H1 (cell line): ENCODE results near the gene CCDC159. TPM values are rescaled to one million over a fixed set of nuclear protein-coding genes. Genes with fewer than 3 reads are reported as not detected.

ENCODE experiments used
- CTCF ChIA-PET: fragments of 300-600 bp; sonication (Branson Sonifier 250); formaldehyde crosslinking; loops from one replicate; lab custom pipeline; 2021; ENCODE audit not compliant: partially characterized antibody; lab: Charles Lee
- POLR2A ChIA-PET: fragments of 300-600 bp; sonication (Branson Sonifier 250); formaldehyde crosslinking; loops from one replicate; lab custom pipeline; 2021; ENCODE audit warnings: inconsistent platforms; ENCODE audit not compliant: partially characterized antibody; lab: Charles Lee
- DNase-seq, 2 experiments: peaks; one replicate each; pipeline versions ENCODE4 v3.0.0 to v3.0.0-alpha.2; 2010 to 2022; ENCODE audit warnings: low spot score in 2 of 2, low read depth in 1 of 2, mixed read lengths in 1 of 2
- FAIRE-seq: peaks from 2 replicates; lab custom pipeline; 2011; peaks lifted over from hg19 to GRCh38; lab: Jason Lieb, UNC
- H2AFZ ChIP-seq: 2 replicates; pipeline ENCODE4 v1.8.1; 2012; ENCODE audit warnings: low read length, inconsistent platforms
- H2AK5ac ChIP-seq: 2 replicates; pipeline ENCODE4 v1.6.1; 2013; ENCODE audit warnings: low read depth, low read length
- H2BK120ac ChIP-seq: replicated peaks from 2 replicates; pipeline ENCODE3; 2013; ENCODE audit warnings: low read depth, low read length, inconsistent platforms
- H2BK12ac ChIP-seq: 2 replicates; pipeline ENCODE4 v1.6.1; 2013; ENCODE audit warnings: low read depth, low read length
- H2BK15ac ChIP-seq: 2 replicates; pipeline ENCODE4 v1.6.1; 2013; ENCODE audit warnings: low read length
- H2BK20ac ChIP-seq: 2 replicates; pipeline ENCODE4 v1.6.1; 2013; ENCODE audit warnings: low read length
- H2BK5ac ChIP-seq: 2 replicates; pipeline ENCODE4 v1.6.1; 2013; ENCODE audit warnings: low read depth, low read length
- H3K14ac ChIP-seq: 2 replicates; pipeline ENCODE4 v1.6.1; 2013; ENCODE audit warnings: inconsistent platforms; ENCODE audit not compliant: insufficient read length
- H3K18ac ChIP-seq: 2 replicates; pipeline ENCODE4 v1.6.1; 2013; ENCODE audit warnings: low read length; ENCODE audit errors: extremely low read depth
- H3K23ac ChIP-seq: 2 replicates; pipeline ENCODE4 v1.6.1; 2013; ENCODE audit warnings: inconsistent platforms; ENCODE audit not compliant: insufficient read length
- H3K23me2 ChIP-seq: 2 replicates; pipeline ENCODE4 v1.6.1; 2013; ENCODE audit warnings: low read depth, low read length
- H3K27ac ChIP-seq: 2 replicates; pipeline ENCODE4 v1.6.1; 2011; ENCODE audit warnings: low read depth, low read length, inconsistent platforms
- H3K27me3 ChIP-seq, 4 experiments: replicated peaks in 1 of 4; 1 replicate in 1 of 4; 2 replicates in 3 of 4; pipeline versions ENCODE4 v1.6.1 to v1.8.1; 2011 to 2013; ENCODE audit warnings: low read length in 3 of 4, mild to moderate bottlenecking in 3 of 4, inconsistent platforms in 2 of 4, mixed read lengths in 2 of 4, moderate library complexity in 1 of 4; ENCODE audit not compliant: control insufficient read depth in 3 of 4, insufficient read depth in 3 of 4; ENCODE audit errors: extremely low read depth in 1 of 4
- H3K36me3 ChIP-seq, 4 experiments: 2 replicates each; pipeline versions ENCODE4 v1.6.1 to v1.8.1; 2011 to 2013; ENCODE audit warnings: mild to moderate bottlenecking in 4 of 4, low read length in 3 of 4, moderate library complexity in 2 of 4, control low read depth in 1 of 4, inconsistent platforms in 1 of 4; ENCODE audit not compliant: insufficient read depth in 4 of 4, control insufficient read depth in 2 of 4
- H3K4ac ChIP-seq: replicated peaks from 2 replicates; pipeline ENCODE3; 2013; ENCODE audit warnings: low read length, low read depth, mixed read lengths, inconsistent platforms; ENCODE audit not compliant: insufficient read length
- H3K4me1 ChIP-seq, 4 experiments: replicated peaks in 1 of 4; 1 replicate in 1 of 4; 2 replicates in 3 of 4; pipeline versions ENCODE4 v1.6.1 to v1.8.1; 2011 to 2013; ENCODE audit warnings: low read length in 3 of 4, inconsistent platforms in 2 of 4, mixed read lengths in 1 of 4; ENCODE audit not compliant: insufficient read depth in 4 of 4, control insufficient read depth in 3 of 4
- H3K4me2 ChIP-seq, 2 experiments: 2 replicates each; pipeline versions ENCODE4 v1.6.1 to v1.8.1; 2011 to 2013; ENCODE audit warnings: low read depth in 2 of 2, low read length in 2 of 2, control low read depth in 1 of 2, inconsistent platforms in 1 of 2, mild to moderate bottlenecking in 1 of 2; ENCODE audit not compliant: insufficient read depth in 1 of 2
- H3K4me3 ChIP-seq, 4 experiments: fragments of 200-600, 300-600 bp in 1 of 4; sonication (generic), shearing (Covaris generic), sonication (Bioruptor Twin) in 1 of 4; 2 replicates each; pipeline versions ENCODE4 v1.5.1 to v1.8.1; 2011 to 2016; ENCODE audit warnings: low read length in 4 of 4, low read depth in 3 of 4, control low read depth in 2 of 4, inconsistent platforms in 2 of 4, mild to moderate bottlenecking in 2 of 4, mixed read lengths in 1 of 4, moderate library complexity in 1 of 4; ENCODE audit not compliant: insufficient read depth in 2 of 4; ENCODE audit errors: extremely low read depth in 1 of 4
- H3K56ac ChIP-seq: replicated peaks from 2 replicates; pipeline ENCODE3; 2013; ENCODE audit warnings: low read depth, mild to moderate bottlenecking, mixed read lengths, low read length, inconsistent platforms; ENCODE audit not compliant: insufficient read length
- H3K79me1 ChIP-seq: 2 replicates; pipeline ENCODE4 v1.6.1; 2013; ENCODE audit warnings: low read depth, low read length, control low read depth
- H3K79me2 ChIP-seq, 2 experiments: 2 replicates each; pipeline versions ENCODE4 v1.6.1 to v1.8.1; 2012 to 2013; ENCODE audit warnings: low read length in 2 of 2, mild to moderate bottlenecking in 2 of 2, inconsistent platforms in 1 of 2; ENCODE audit not compliant: insufficient read depth in 2 of 2, control insufficient read depth in 1 of 2
- H3K9ac ChIP-seq, 4 experiments: replicated peaks in 1 of 4; 1 replicate in 1 of 4; 2 replicates in 3 of 4; pipeline versions ENCODE4 v1.6.1 to v1.8.1; 2011 to 2013; ENCODE audit warnings: low read depth in 3 of 4, low read length in 3 of 4, control low read depth in 2 of 4, mild to moderate bottlenecking in 2 of 4, moderate library complexity in 2 of 4, inconsistent platforms in 1 of 4; ENCODE audit errors: extremely low read depth in 1 of 4
- H3K9me3 ChIP-seq, 2 experiments: 2 replicates each; pipeline versions ENCODE4 v1.6.1 to v1.8.1; 2012 to 2013; ENCODE audit warnings: mild to moderate bottlenecking in 2 of 2, moderate library complexity in 2 of 2, control low read depth in 1 of 2, inconsistent platforms in 1 of 2, low read depth in 1 of 2, low read length in 1 of 2, mixed read lengths in 1 of 2; ENCODE audit not compliant: insufficient read depth in 2 of 2
- H4K20me1 ChIP-seq, 2 experiments: replicated peaks in 1 of 2; 2 replicates each; pipeline versions ENCODE3 to v1.8.1; 2011 to 2013; ENCODE audit warnings: inconsistent platforms in 2 of 2, low read length in 2 of 2, mild to moderate bottlenecking in 1 of 2; ENCODE audit not compliant: insufficient read depth in 2 of 2, control insufficient read depth in 1 of 2
- H4K5ac ChIP-seq: 2 replicates; pipeline ENCODE4 v1.6.1; 2013; ENCODE audit warnings: low read length, low read depth, mixed read lengths, inconsistent platforms; ENCODE audit not compliant: insufficient read length
- H4K8ac ChIP-seq: 2 replicates; pipeline ENCODE4 v1.8.0; 2013; ENCODE audit warnings: mild to moderate bottlenecking, moderate library complexity, low read length, inconsistent platforms; ENCODE audit not compliant: insufficient read depth; ENCODE audit errors: extremely low read depth
- H4K91ac ChIP-seq: replicated peaks from 2 replicates; pipeline ENCODE3; 2013; ENCODE audit warnings: low read length, mixed read lengths, inconsistent platforms; ENCODE audit not compliant: insufficient read length
- BACH1 ChIP-seq: IDR thresholded peaks from 2 replicates; pipeline ENCODE4 v1.6.1; 2012; ENCODE audit warnings: low read length, improper control_type of control experiment
- CBX8 ChIP-seq: fragments of 300-800, 300-1000 bp; sonication (generic); IDR thresholded peaks from 2 replicates; pipeline ENCODE4 v1.7.1; 2016; ENCODE audit warnings: low read depth, low read length, borderline replicate concordance
- CTCF ChIP-seq, 3 experiments: IDR thresholded peaks; 1 replicate in 2 of 3; 2 replicates in 1 of 3; pipeline versions ENCODE4 v1.5.1 to v1.6.1; 2011; ENCODE audit warnings: low read length in 3 of 3, mild to moderate bottlenecking in 3 of 3, inconsistent platforms in 2 of 3, low read depth in 1 of 3, moderate library complexity in 1 of 3; ENCODE audit not compliant: insufficient read depth in 1 of 3; ENCODE audit errors: control extremely low read depth in 1 of 3
- E2F6 ChIP-seq: IDR thresholded peaks from 2 replicates; pipeline ENCODE4 v1.6.1; 2012; ENCODE audit warnings: inconsistent platforms
- GABPA ChIP-seq: IDR thresholded peaks from 2 replicates; pipeline ENCODE4 v1.6.1; 2011; ENCODE audit warnings: mild to moderate bottlenecking, low read length, moderate library complexity, borderline replicate concordance; ENCODE audit not compliant: insufficient read depth
- NANOG ChIP-seq: IDR thresholded peaks from 2 replicates; pipeline ENCODE4 v1.6.1; 2011; ENCODE audit warnings: low read length, low read depth, mild to moderate bottlenecking, inconsistent platforms; ENCODE audit not compliant: insufficient read depth, poor library complexity, severe bottlenecking
- RNF2 ChIP-seq: fragments of 200-900, 300-1000 bp; sonication (generic); IDR thresholded peaks from 2 replicates; pipeline ENCODE4 v1.7.1; 2016; ENCODE audit warnings: borderline replicate concordance, low read depth, mild to moderate bottlenecking, antibody characterized with exemption, low read length; ENCODE audit not compliant: poor library complexity, severe bottlenecking; ENCODE audit errors: missing control alignments
- TEAD4 ChIP-seq: IDR thresholded peaks from 2 replicates; pipeline ENCODE4 v1.6.1; 2012; ENCODE audit warnings: low read depth, low read length, inconsistent platforms, mixed read lengths
- WGBS, 2 experiments: shearing (Covaris generic) in 1 of 2; methylation state at CpG; one replicate each; pipeline versions ENCODE4 v1.1.6 to v1.1.7; 2013 to 2015; ENCODE audit warnings: low lambda C conversion rate in 2 of 2, mixed read lengths in 2 of 2, inconsistent platforms in 1 of 2, low coverage in 1 of 2, missing lambda C conversion rate in 1 of 2; ENCODE audit not compliant: insufficient replicate concordance in 2 of 2, insufficient coverage in 1 of 2, insufficient read length in 1 of 2; ENCODE audit errors: extremely low coverage in 1 of 2, missing lambda C conversion rate in 1 of 2; 5-methylcytosine and 5-hydroxymethylcytosine counted together
- polyA plus RNA-seq, 7 experiments: library from polyadenylated mRNA; depleted of rRNA in 3 of 7; stranded (reverse) in 5 of 7; unstranded in 2 of 7; fragments of >200 nt in 5 of 7; fragments of 200-250 nt in 2 of 7; gene quantifications; 1 replicate in 5 of 7; 2 replicates in 1 of 7; 4 replicates in 1 of 7; pipeline versions ENCODE4 v1.2.1 to v1.2.3, GENCODE V29; 2011 to 2013; ENCODE audit warnings: missing spikeins in 2 of 7, mixed read lengths in 2 of 7
- total RNA-seq: library from RNA; stranded (reverse); fragmentation: NEBNext Ultra II Directional; extraction: Animal tissue kit (Norgen Biotek cat#: 25700); gene quantifications from 2 replicates; pipeline ENCODE4 v1.2.1, GENCODE V29; 2021

The CCDC159 gene
- total and polyA plus RNA-seq, 2 of the 8 experiments (the other 6 are each of a cell fraction or from before 2014, with no cell fraction given): 4.0 to 5.4 TPM

- FAIRE-seq: no peak
- Histone ChIP-seq H4K5ac (no peak overlapping the region), H3K9me3 (no peaks in the 10 kb centered on the region), H3K23ac (no peak overlapping the region), H3K4ac (no peak overlapping the region), H2BK20ac (no peak overlapping the region), H3K18ac (no peak overlapping the region), H2BK12ac (no peak overlapping the region), H4K20me1 (no peaks in the 10 kb centered on the region), H3K4me1 (peaks cover 0 to 5% (median 0%) of the 10 kb centered on the region in 4 experiments; a peak in 3 of 7 replicates), H3K79me2 (no peaks in the 10 kb centered on the region), H3K36me3 (no peaks in the 10 kb centered on the region), H3K27ac (no peak overlapping the region), H3K27me3 (no peaks in the 10 kb centered on the region), H3K14ac (no peak overlapping the region), H2BK5ac (no peak overlapping the region), H2BK120ac (no peak overlapping the region), H3K4me3 (no peak overlapping the region), H2BK15ac (no peak overlapping the region), H2AFZ (no peak overlapping the region), H3K79me1 (no peaks in the 10 kb centered on the region), H2AK5ac (no peak overlapping the region), H4K8ac (no peak overlapping the region), H3K4me2 (no peak overlapping the region), H3K56ac (no peak overlapping the region), H3K9ac (no peak overlapping the region), H4K91ac (no peak overlapping the region), H3K23me2 (no peaks in the 10 kb centered on the region)
- ChIA-PET POLR2A (interaction anchor here (0.8 to 2.7 kb wide), 4 partner anchors 11 to 58 kb away, joined by 3 to 5 read pairs (median 4); partner anchors contain the start of gene RAB3D), CTCF (interaction anchor here (0.8 to 2.7 kb wide), 4 partner anchors 12 to 136 kb away, joined by 3 to 13 read pairs (median 4); no protein-coding TSS in a partner anchor)
- no peak for DNase-seq
- TF ChIP-seq RNF2 (no peak), BACH1 (no peak), GABPA (no peak), CBX8 (no peak), CTCF (IDR thresholded peaks at IDR 0.05; ENCODE audit: control extremely low read depth in 1 of 3, insufficient read depth in 1 of 3, low read depth in 1 of 3, low read length in 3 of 3) (peak in 2 of 3 experiments; percentile 9 to 40; a peak in 1 of 4 replicates), E2F6 (no peak), TEAD4 (0 out of 2 replicates have a peak, but pooled peaks have one; percentile 26), NANOG (no peak)
- WGBS, 2 experiments: 84% methylated on average over 5 of the region's 5 CpGs; no CpG with 5 or more reads in 1 of the 2 experiments
Measured at GRCh38 chr19:11323601-11324078, 22.7 kb upstream of the CCDC159 start.
